H1 (cell line): ENCODE data around the gene BTN1A1. TPM values are rescaled to one million over a fixed set of nuclear protein-coding genes. Genes with fewer than 3 reads are reported as not detected.

Source experiments
- CTCF ChIA-PET: fragments of 300-600 bp; sonication (Branson Sonifier 250); formaldehyde crosslinking; loops from one replicate; lab custom pipeline; 2021; ENCODE audit not compliant: partially characterized antibody; lab: Charles Lee
- POLR2A ChIA-PET: fragments of 300-600 bp; sonication (Branson Sonifier 250); formaldehyde crosslinking; loops from one replicate; lab custom pipeline; 2021; ENCODE audit warnings: inconsistent platforms; ENCODE audit not compliant: partially characterized antibody; lab: Charles Lee
- DNase-seq, 2 experiments: peaks; one replicate each; pipeline versions ENCODE4 v3.0.0 to v3.0.0-alpha.2; 2010 to 2022; ENCODE audit warnings: low spot score in 2 of 2, low read depth in 1 of 2, mixed read lengths in 1 of 2
- FAIRE-seq: peaks from 2 replicates; lab custom pipeline; 2011; peaks lifted over from hg19 to GRCh38; lab: Jason Lieb, UNC
- H2AFZ ChIP-seq: 2 replicates; pipeline ENCODE4 v1.8.1; 2012; ENCODE audit warnings: low read length, inconsistent platforms
- H2AK5ac ChIP-seq: 2 replicates; pipeline ENCODE4 v1.6.1; 2013; ENCODE audit warnings: low read depth, low read length
- H2BK120ac ChIP-seq: replicated peaks from 2 replicates; pipeline ENCODE3; 2013; ENCODE audit warnings: low read depth, low read length, inconsistent platforms
- H2BK12ac ChIP-seq: 2 replicates; pipeline ENCODE4 v1.6.1; 2013; ENCODE audit warnings: low read depth, low read length
- H2BK15ac ChIP-seq: 2 replicates; pipeline ENCODE4 v1.6.1; 2013; ENCODE audit warnings: low read length
- H2BK20ac ChIP-seq: 2 replicates; pipeline ENCODE4 v1.6.1; 2013; ENCODE audit warnings: low read length
- H2BK5ac ChIP-seq: 2 replicates; pipeline ENCODE4 v1.6.1; 2013; ENCODE audit warnings: low read depth, low read length
- H3K14ac ChIP-seq: 2 replicates; pipeline ENCODE4 v1.6.1; 2013; ENCODE audit warnings: inconsistent platforms; ENCODE audit not compliant: insufficient read length
- H3K18ac ChIP-seq: 2 replicates; pipeline ENCODE4 v1.6.1; 2013; ENCODE audit warnings: low read length; ENCODE audit errors: extremely low read depth
- H3K23ac ChIP-seq: 2 replicates; pipeline ENCODE4 v1.6.1; 2013; ENCODE audit warnings: inconsistent platforms; ENCODE audit not compliant: insufficient read length
- H3K23me2 ChIP-seq: 2 replicates; pipeline ENCODE4 v1.6.1; 2013; ENCODE audit warnings: low read depth, low read length
- H3K27ac ChIP-seq: 2 replicates; pipeline ENCODE4 v1.6.1; 2011; ENCODE audit warnings: low read depth, low read length, inconsistent platforms
- H3K27me3 ChIP-seq, 4 experiments: replicated peaks in 1 of 4; 1 replicate in 1 of 4; 2 replicates in 3 of 4; pipeline versions ENCODE4 v1.6.1 to v1.8.1; 2011 to 2013; ENCODE audit warnings: low read length in 3 of 4, mild to moderate bottlenecking in 3 of 4, inconsistent platforms in 2 of 4, mixed read lengths in 2 of 4, moderate library complexity in 1 of 4; ENCODE audit not compliant: control insufficient read depth in 3 of 4, insufficient read depth in 3 of 4; ENCODE audit errors: extremely low read depth in 1 of 4
- H3K36me3 ChIP-seq, 4 experiments: 2 replicates each; pipeline versions ENCODE4 v1.6.1 to v1.8.1; 2011 to 2013; ENCODE audit warnings: mild to moderate bottlenecking in 4 of 4, low read length in 3 of 4, moderate library complexity in 2 of 4, control low read depth in 1 of 4, inconsistent platforms in 1 of 4; ENCODE audit not compliant: insufficient read depth in 4 of 4, control insufficient read depth in 2 of 4
- H3K4ac ChIP-seq: replicated peaks from 2 replicates; pipeline ENCODE3; 2013; ENCODE audit warnings: low read length, low read depth, mixed read lengths, inconsistent platforms; ENCODE audit not compliant: insufficient read length
- H3K4me1 ChIP-seq, 4 experiments: replicated peaks in 1 of 4; 1 replicate in 1 of 4; 2 replicates in 3 of 4; pipeline versions ENCODE4 v1.6.1 to v1.8.1; 2011 to 2013; ENCODE audit warnings: low read length in 3 of 4, inconsistent platforms in 2 of 4, mixed read lengths in 1 of 4; ENCODE audit not compliant: insufficient read depth in 4 of 4, control insufficient read depth in 3 of 4
- H3K4me2 ChIP-seq, 2 experiments: 2 replicates each; pipeline versions ENCODE4 v1.6.1 to v1.8.1; 2011 to 2013; ENCODE audit warnings: low read depth in 2 of 2, low read length in 2 of 2, control low read depth in 1 of 2, inconsistent platforms in 1 of 2, mild to moderate bottlenecking in 1 of 2; ENCODE audit not compliant: insufficient read depth in 1 of 2
- H3K4me3 ChIP-seq, 4 experiments: fragments of 200-600, 300-600 bp in 1 of 4; sonication (generic), shearing (Covaris generic), sonication (Bioruptor Twin) in 1 of 4; 2 replicates each; pipeline versions ENCODE4 v1.5.1 to v1.8.1; 2011 to 2016; ENCODE audit warnings: low read length in 4 of 4, low read depth in 3 of 4, control low read depth in 2 of 4, inconsistent platforms in 2 of 4, mild to moderate bottlenecking in 2 of 4, mixed read lengths in 1 of 4, moderate library complexity in 1 of 4; ENCODE audit not compliant: insufficient read depth in 2 of 4; ENCODE audit errors: extremely low read depth in 1 of 4
- H3K56ac ChIP-seq: replicated peaks from 2 replicates; pipeline ENCODE3; 2013; ENCODE audit warnings: low read depth, mild to moderate bottlenecking, mixed read lengths, low read length, inconsistent platforms; ENCODE audit not compliant: insufficient read length
- H3K79me1 ChIP-seq: 2 replicates; pipeline ENCODE4 v1.6.1; 2013; ENCODE audit warnings: low read depth, low read length, control low read depth
- H3K79me2 ChIP-seq, 2 experiments: 2 replicates each; pipeline versions ENCODE4 v1.6.1 to v1.8.1; 2012 to 2013; ENCODE audit warnings: low read length in 2 of 2, mild to moderate bottlenecking in 2 of 2, inconsistent platforms in 1 of 2; ENCODE audit not compliant: insufficient read depth in 2 of 2, control insufficient read depth in 1 of 2
- H3K9ac ChIP-seq, 4 experiments: replicated peaks in 1 of 4; 1 replicate in 1 of 4; 2 replicates in 3 of 4; pipeline versions ENCODE4 v1.6.1 to v1.8.1; 2011 to 2013; ENCODE audit warnings: low read depth in 3 of 4, low read length in 3 of 4, control low read depth in 2 of 4, mild to moderate bottlenecking in 2 of 4, moderate library complexity in 2 of 4, inconsistent platforms in 1 of 4; ENCODE audit errors: extremely low read depth in 1 of 4
- H3K9me3 ChIP-seq, 2 experiments: 2 replicates each; pipeline versions ENCODE4 v1.6.1 to v1.8.1; 2012 to 2013; ENCODE audit warnings: mild to moderate bottlenecking in 2 of 2, moderate library complexity in 2 of 2, control low read depth in 1 of 2, inconsistent platforms in 1 of 2, low read depth in 1 of 2, low read length in 1 of 2, mixed read lengths in 1 of 2; ENCODE audit not compliant: insufficient read depth in 2 of 2
- H4K20me1 ChIP-seq, 2 experiments: replicated peaks in 1 of 2; 2 replicates each; pipeline versions ENCODE3 to v1.8.1; 2011 to 2013; ENCODE audit warnings: inconsistent platforms in 2 of 2, low read length in 2 of 2, mild to moderate bottlenecking in 1 of 2; ENCODE audit not compliant: insufficient read depth in 2 of 2, control insufficient read depth in 1 of 2
- H4K5ac ChIP-seq: 2 replicates; pipeline ENCODE4 v1.6.1; 2013; ENCODE audit warnings: low read length, low read depth, mixed read lengths, inconsistent platforms; ENCODE audit not compliant: insufficient read length
- H4K8ac ChIP-seq: 2 replicates; pipeline ENCODE4 v1.8.0; 2013; ENCODE audit warnings: mild to moderate bottlenecking, moderate library complexity, low read length, inconsistent platforms; ENCODE audit not compliant: insufficient read depth; ENCODE audit errors: extremely low read depth
- H4K91ac ChIP-seq: replicated peaks from 2 replicates; pipeline ENCODE3; 2013; ENCODE audit warnings: low read length, mixed read lengths, inconsistent platforms; ENCODE audit not compliant: insufficient read length
- E2F6 ChIP-seq: IDR thresholded peaks from 2 replicates; pipeline ENCODE4 v1.6.1; 2012; ENCODE audit warnings: inconsistent platforms
- EZH2 ChIP-seq: fragments of 200-600 bp; sonication (generic); IDR thresholded peaks from 2 replicates; pipeline ENCODE4 v1.7.1; 2012; ENCODE audit warnings: low read depth, mild to moderate bottlenecking, moderate library complexity, low read length, inconsistent platforms; ENCODE audit not compliant: severe bottlenecking
- KDM1A ChIP-seq: fragments of 200-600, 300-600 bp; sonication (generic); IDR thresholded peaks from 2 replicates; pipeline ENCODE4 v1.7.1; 2016; ENCODE audit warnings: mild to moderate bottlenecking, low read length, borderline replicate concordance
- PHF8 ChIP-seq: fragments of 200-600 bp; sonication (generic); conservative IDR thresholded peaks from 2 replicates; pipeline ENCODE4 v1.7.1; 2012; ENCODE audit warnings: low read depth, mild to moderate bottlenecking, inconsistent platforms, low read length, moderate library complexity
- TAF1 ChIP-seq: IDR thresholded peaks from 2 replicates; pipeline ENCODE4 v1.6.1; 2011; ENCODE audit warnings: mild to moderate bottlenecking, low read depth, low read length
- YY1 ChIP-seq: IDR thresholded peaks from 2 replicates; pipeline ENCODE4 v1.6.1; 2011; ENCODE audit warnings: low read depth, mild to moderate bottlenecking, low read length
- WGBS, 2 experiments: shearing (Covaris generic) in 1 of 2; methylation state at CpG; one replicate each; pipeline versions ENCODE4 v1.1.6 to v1.1.7; 2013 to 2015; ENCODE audit warnings: low lambda C conversion rate in 2 of 2, mixed read lengths in 2 of 2, inconsistent platforms in 1 of 2, low coverage in 1 of 2, missing lambda C conversion rate in 1 of 2; ENCODE audit not compliant: insufficient replicate concordance in 2 of 2, insufficient coverage in 1 of 2, insufficient read length in 1 of 2; ENCODE audit errors: extremely low coverage in 1 of 2, missing lambda C conversion rate in 1 of 2; 5-methylcytosine and 5-hydroxymethylcytosine counted together
- polyA plus RNA-seq, 7 experiments: library from polyadenylated mRNA; depleted of rRNA in 3 of 7; stranded (reverse) in 5 of 7; unstranded in 2 of 7; fragments of >200 nt in 5 of 7; fragments of 200-250 nt in 2 of 7; gene quantifications; 1 replicate in 5 of 7; 2 replicates in 1 of 7; 4 replicates in 1 of 7; pipeline versions ENCODE4 v1.2.1 to v1.2.3, GENCODE V29; 2011 to 2013; ENCODE audit warnings: missing spikeins in 2 of 7, mixed read lengths in 2 of 7
- total RNA-seq: library from RNA; stranded (reverse); fragmentation: NEBNext Ultra II Directional; extraction: Animal tissue kit (Norgen Biotek cat#: 25700); gene quantifications from 2 replicates; pipeline ENCODE4 v1.2.1, GENCODE V29; 2021

The BTN1A1 gene
- total and polyA plus RNA-seq, 2 of the 8 experiments (the other 6 are each of a cell fraction or from before 2014, with no cell fraction given): 0.28 to 0.35 TPM

GRCh38 chr6:26520237-26520849 is 20.2 kb downstream of the BTN1A1 start:
- 26% methylated on average over 11 of the region's 21 CpGs; no CpG with 5 or more reads in 1 of the 2 experiments for WGBS, 2 experiments
- H3K9ac ChIP-seq: peak overlapping the region in 3 of 4 experiments; percentile 2 to 58 (median 46); a peak in 4 of 7 replicates
- TF ChIP-seq E2F6 (peak; percentile 89), PHF8 (no peak; the same call in 1 of the 2 replicates), KDM1A (no peak), YY1 (peak; percentile 25; the same call in 1 of the 2 replicates), EZH2 (no peak), TAF1 (no peak; the same call in 1 of the 2 replicates)

More at GRCh38 chr6:26520237-26520849, 20.2 kb downstream of the BTN1A1 start:
- no peaks in the 10 kb centered on the region for H3K79me1 ChIP-seq
- no peaks in the 10 kb centered on the region for H3K9me3 ChIP-seq
- H3K79me2 ChIP-seq: peaks cover 0 to 9% of the 10 kb centered on the region in 2 experiments; a peak in 2 of 4 replicates
- no peak overlapping the region for H3K23ac ChIP-seq
- peak overlapping the region; percentile 15; the same call in 1 of the 2 replicates for H3K18ac ChIP-seq
- H3K23me2 ChIP-seq: peaks cover 3% of the 10 kb centered on the region; the same call in 1 of the 2 replicates
- no peak overlapping the region for H3K56ac ChIP-seq
- ChIA-PET CTCF (interaction anchor here (0.5 to 1.1 kb wide), 2 partner anchors 10 to 37 kb away, joined by 3 read pairs; no protein-coding TSS in a partner anchor), POLR2A (interaction anchor here (0.6 to 2.8 kb wide), 13 partner anchors 8 to 235 kb away, joined by 3 to 36 read pairs (median 4); partner anchors contain the start of genes BTN1A1 and HMGN4)
- no peak overlapping the region for H4K5ac ChIP-seq
- H2AFZ ChIP-seq: peak overlapping the region; percentile 86; the same call in 1 of the 2 replicates
- no peak overlapping the region for H2BK15ac ChIP-seq
- no peak overlapping the region for H2AK5ac ChIP-seq
- no peaks in the 10 kb centered on the region for H4K20me1 ChIP-seq
- peak overlapping the region; percentile 47; the same call in 1 of the 2 replicates for H2BK5ac ChIP-seq
- H3K4me2 ChIP-seq: peak overlapping the region; percentile 73 to 84
- H3K27ac ChIP-seq: peak overlapping the region; percentile 57; the same call in 1 of the 2 replicates
- H3K4me1 ChIP-seq: peaks cover 0 to 3% (median 2%) of the 10 kb centered on the region in 4 experiments; a peak in 2 of 7 replicates
- H2BK120ac ChIP-seq: no peak overlapping the region
- no peak overlapping the region for H2BK12ac ChIP-seq
- DNase-seq: no peak
- H3K27me3 ChIP-seq: no peaks in the 10 kb centered on the region
- H3K14ac ChIP-seq: no peak overlapping the region
- peak overlapping the region; percentile 56 to 94 (median 62) for H3K4me3 ChIP-seq
- no peak overlapping the region for H4K91ac ChIP-seq
- H3K4ac ChIP-seq: no peak overlapping the region
- no peaks in the 10 kb centered on the region for H3K36me3 ChIP-seq
- FAIRE-seq: no peak
- H4K8ac ChIP-seq: peak overlapping the region; percentile 63; the same call in 1 of the 2 replicates
- H2BK20ac ChIP-seq: no peak overlapping the region
